Caki2 (cell line): ENCODE results near the gene ATP9B. TPM values are rescaled to one million over a fixed set of nuclear protein-coding genes. Genes with fewer than 3 reads are reported as not detected.

Experiments used
- DNase-seq: peaks from one replicate; pipeline ENCODE4 v3.0.0-alpha.2; 2015; ENCODE audit warnings: low read depth
- in situ Hi-C: cut with HindIII; loops from 2 replicates; pipeline ENCODE4 v1.10.0; 2016; ENCODE audit warnings: low sequenced_read_pairs, low pct_unique_long_range_greater_than_20kb, mixed read lengths
- total RNA-seq: library from RNA; depleted of rRNA; stranded (reverse); fragments of >200 nt; shearing (Covaris generic); gene quantifications from 2 replicates; pipeline ENCODE4 v1.2.3, GENCODE V29; 2014; ENCODE audit warnings: low replicate concordance

The ATP9B gene
- total RNA-seq, 1 experiment from 2014 or later: 60.4 TPM

- in situ Hi-C loops: no loop called here
- DNase-seq: no peak
Measured at GRCh38 chr18:79400591-79401381, 331.6 kb downstream of the ATP9B start.

- in situ Hi-C loops: no loop called here
- no peak for DNase-seq
Measured at GRCh38 chr18:79401494-79402208, 332.5 kb downstream of the ATP9B start.

- in situ Hi-C loops: no loop called here
- DNase-seq: no peak
Measured at GRCh38 chr18:79402209-79402576, 333.0 kb downstream of the ATP9B start.

- no peak for DNase-seq
- in situ Hi-C loops: no loop called here
Measured at GRCh38 chr18:79402977-79403722, 334.0 kb downstream of the ATP9B start.

GRCh38 chr18:79403723-79404566, 334.8 kb downstream of the ATP9B start:
- DNase-seq: no peak
- in situ Hi-C loops: no loop called here

GRCh38 chr18:79404567-79404910, 335.3 kb downstream of the ATP9B start:
- in situ Hi-C loops: no loop called here
- DNase-seq: no peak

- DNase-seq: no peak
- in situ Hi-C loops: no loop called here
Measured at GRCh38 chr18:79405019-79405780, 336.0 kb downstream of the ATP9B start.

- no peak for DNase-seq
- in situ Hi-C loops: no loop called here
Measured at GRCh38 chr18:79405781-79406575, 336.8 kb downstream of the ATP9B start.

- no peak for DNase-seq
- in situ Hi-C loops: no loop called here
Measured at GRCh38 chr18:79406708-79407107, 337.5 kb downstream of the ATP9B start.

GRCh38 chr18:79409313-79409712, 340.1 kb downstream of the ATP9B start:
- DNase-seq: no peak
- in situ Hi-C loops: no loop called here

- in situ Hi-C loops: no loop called here
- no peak for DNase-seq
Measured at GRCh38 chr18:79410171-79410641, 341.0 kb downstream of the ATP9B start.

GRCh38 chr18:79410731-79411613, 341.8 kb downstream of the ATP9B start:
- no peak for DNase-seq
- in situ Hi-C loops: no loop called here

- in situ Hi-C loops: no loop called here
- DNase-seq: no peak
Measured at GRCh38 chr18:79411614-79412526, 342.7 kb downstream of the ATP9B start.

GRCh38 chr18:79413025-79413424, 343.8 kb downstream of the ATP9B start:
- in situ Hi-C loops: no loop called here
- no peak for DNase-seq

- in situ Hi-C loops: no loop called here
- DNase-seq: no peak
Measured at GRCh38 chr18:79413426-79413825, 344.2 kb downstream of the ATP9B start.
